WERI-Rb-1 (cell line): Measurements from ENCODE around the gene TMEM163.

Source experiments
- DNase-seq: peaks from one replicate; pipeline ENCODE4 v3.0.0-alpha.2; 2020
- H3K27ac ChIP-seq: fragments of 250-450 bp; sonication (Bioruptor Pico); 2 replicates; pipeline ENCODE4 v1.5.1; 2020; ENCODE audit warnings: mild to moderate bottlenecking, moderate library complexity
- H3K27me3 ChIP-seq: fragments of 250-450 bp; sonication (Bioruptor Pico); 2 replicates; pipeline ENCODE4 v1.5.1; 2021; ENCODE audit warnings: mild to moderate bottlenecking, low read depth, moderate library complexity; ENCODE audit not compliant: insufficient read depth, severe bottlenecking
- H3K36me3 ChIP-seq: fragments of 250-450 bp; sonication (Bioruptor Pico); 2 replicates; pipeline ENCODE4 v1.5.1; 2020; ENCODE audit warnings: mild to moderate bottlenecking, moderate library complexity
- H3K4me3 ChIP-seq: 2 replicates; pipeline ENCODE4 v1.5.1; 2011; ENCODE audit warnings: low read depth, mild to moderate bottlenecking, control low read depth, low read length
- H3K9me3 ChIP-seq: fragments of 250-450 bp; sonication (Bioruptor Pico); 2 replicates; pipeline ENCODE4 v1.5.1; 2021; ENCODE audit warnings: mild to moderate bottlenecking, moderate library complexity; ENCODE audit not compliant: severe bottlenecking
- TF ChIP-seq, protein P1 (sequence below): IDR thresholded peaks from 2 replicates; pipeline ENCODE4 v1.5.1; 2011; ENCODE audit warnings: low read depth, mild to moderate bottlenecking, control low read depth, inconsistent platforms, low read length

TMEM163 gene

DNA sequence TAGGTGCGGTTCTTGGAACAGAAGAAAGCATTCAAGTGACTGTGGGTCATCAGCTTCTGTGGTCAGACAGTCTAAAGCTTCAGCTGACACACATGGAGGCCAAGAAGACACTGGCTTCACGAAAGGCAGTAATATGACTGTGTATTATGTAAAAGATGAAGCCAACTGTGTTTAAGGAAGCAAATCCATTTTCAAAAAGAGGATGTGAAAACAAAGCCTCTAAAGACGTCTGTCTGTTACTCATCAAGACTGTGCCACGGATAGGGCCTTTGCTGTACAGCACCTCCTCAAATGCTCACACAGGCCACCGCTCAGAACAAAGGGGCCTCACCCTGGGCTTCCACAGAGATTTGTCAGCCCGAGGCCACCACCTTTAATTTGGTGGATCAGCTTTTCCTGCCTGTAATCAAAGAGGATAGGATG, 21.1 kb upstream of the TMEM163 start:
- no peak for DNase-seq
- TF ChIP-seq, protein P1, sequence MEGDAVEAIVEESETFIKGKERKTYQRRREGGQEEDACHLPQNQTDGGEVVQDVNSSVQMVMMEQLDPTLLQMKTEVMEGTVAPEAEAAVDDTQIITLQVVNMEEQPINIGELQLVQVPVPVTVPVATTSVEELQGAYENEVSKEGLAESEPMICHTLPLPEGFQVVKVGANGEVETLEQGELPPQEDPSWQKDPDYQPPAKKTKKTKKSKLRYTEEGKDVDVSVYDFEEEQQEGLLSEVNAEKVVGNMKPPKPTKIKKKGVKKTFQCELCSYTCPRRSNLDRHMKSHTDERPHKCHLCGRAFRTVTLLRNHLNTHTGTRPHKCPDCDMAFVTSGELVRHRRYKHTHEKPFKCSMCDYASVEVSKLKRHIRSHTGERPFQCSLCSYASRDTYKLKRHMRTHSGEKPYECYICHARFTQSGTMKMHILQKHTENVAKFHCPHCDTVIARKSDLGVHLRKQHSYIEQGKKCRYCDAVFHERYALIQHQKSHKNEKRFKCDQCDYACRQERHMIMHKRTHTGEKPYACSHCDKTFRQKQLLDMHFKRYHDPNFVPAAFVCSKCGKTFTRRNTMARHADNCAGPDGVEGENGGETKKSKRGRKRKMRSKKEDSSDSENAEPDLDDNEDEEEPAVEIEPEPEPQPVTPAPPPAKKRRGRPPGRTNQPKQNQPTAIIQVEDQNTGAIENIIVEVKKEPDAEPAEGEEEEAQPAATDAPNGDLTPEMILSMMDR: no peak
- no peak overlapping the region for H3K27ac ChIP-seq
- peaks cover 44% of the 10 kb centered on the region for H3K27me3 ChIP-seq
- H3K4me3 ChIP-seq: no peak overlapping the region
- H3K36me3 ChIP-seq: no peaks in the 10 kb centered on the region
- no peaks in the 10 kb centered on the region for H3K9me3 ChIP-seq

DNA sequence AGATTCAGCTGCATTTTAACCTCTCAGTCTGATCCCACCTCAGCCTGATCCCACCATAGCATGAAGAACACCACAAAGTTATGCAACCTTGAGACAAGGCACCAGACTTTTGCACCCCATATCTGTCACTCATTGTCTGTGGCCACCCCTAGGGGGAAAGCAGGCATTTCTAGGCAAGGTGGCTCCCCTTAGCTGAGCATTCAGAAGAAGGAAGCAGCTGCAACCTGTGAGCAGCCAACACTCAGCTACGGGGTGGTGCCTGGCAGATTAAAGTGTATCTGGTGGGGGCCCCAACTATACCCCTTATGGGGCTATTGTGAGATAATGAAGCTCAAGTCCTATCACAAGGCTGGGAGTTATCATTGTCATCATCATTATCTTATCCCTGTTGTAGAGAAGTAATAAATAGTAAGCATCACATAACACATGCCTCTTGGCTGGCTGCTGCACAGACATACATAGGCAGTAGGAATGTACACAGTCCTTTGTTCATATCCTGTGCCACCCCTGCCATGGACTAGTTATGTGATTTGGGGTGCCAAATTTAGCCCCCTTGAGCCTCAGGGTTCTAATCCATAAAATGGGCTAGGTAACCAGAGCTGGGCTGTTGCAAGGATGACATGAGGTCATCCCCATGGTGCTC, 20.6 kb upstream of the TMEM163 start:
- DNase-seq: no peak
- no peak overlapping the region for H3K27ac ChIP-seq
- H3K4me3 ChIP-seq: no peak overlapping the region
- no peaks in the 10 kb centered on the region for H3K9me3 ChIP-seq
- no peaks in the 10 kb centered on the region for H3K36me3 ChIP-seq
- peaks cover 44% of the 10 kb centered on the region for H3K27me3 ChIP-seq
- TF ChIP-seq, protein P1: no peak

DNA sequence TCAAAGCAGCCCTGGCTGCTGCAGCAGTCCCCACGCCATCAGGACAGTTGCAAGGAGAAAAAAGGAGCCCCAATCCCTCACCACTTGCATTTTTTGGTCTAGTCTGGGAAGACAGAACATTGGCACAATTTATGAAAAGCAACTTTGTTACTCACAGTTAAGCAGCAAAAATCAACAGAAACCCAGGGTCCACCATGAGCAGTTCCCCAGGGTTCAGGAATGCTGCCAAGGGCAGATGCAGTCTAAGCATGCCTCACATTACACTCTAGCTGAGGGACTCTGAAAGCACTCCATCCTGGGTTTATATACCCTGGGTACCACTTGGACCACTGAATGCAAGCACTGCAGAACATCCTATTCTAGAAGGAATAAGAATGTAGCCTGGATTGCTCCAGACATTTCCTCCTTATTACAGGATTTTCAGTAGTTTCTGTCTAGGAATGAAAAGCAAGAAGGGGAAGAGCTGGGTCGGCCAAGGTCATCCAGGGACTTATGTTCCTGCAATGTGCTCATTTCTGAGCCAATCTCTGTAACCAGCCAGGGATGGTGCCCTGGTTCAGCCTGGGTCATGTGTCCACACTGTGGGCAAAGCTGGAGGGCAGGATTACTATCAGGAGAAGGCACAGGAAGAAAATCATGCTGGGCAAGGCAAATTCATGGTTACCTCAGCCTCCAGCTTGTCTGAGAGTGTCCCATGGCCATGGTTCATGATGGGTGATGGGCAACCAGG, 19.5 kb upstream of the TMEM163 start:
- Histone ChIP-seq H3K9me3 (no peaks in the 10 kb centered on the region), H3K27me3 (peaks cover 49% of the 10 kb centered on the region), H3K27ac (no peak overlapping the region), H3K4me3 (no peak overlapping the region), H3K36me3 (no peaks in the 10 kb centered on the region)
- DNase-seq: no peak
- TF ChIP-seq, protein P1: no peak

DNA sequence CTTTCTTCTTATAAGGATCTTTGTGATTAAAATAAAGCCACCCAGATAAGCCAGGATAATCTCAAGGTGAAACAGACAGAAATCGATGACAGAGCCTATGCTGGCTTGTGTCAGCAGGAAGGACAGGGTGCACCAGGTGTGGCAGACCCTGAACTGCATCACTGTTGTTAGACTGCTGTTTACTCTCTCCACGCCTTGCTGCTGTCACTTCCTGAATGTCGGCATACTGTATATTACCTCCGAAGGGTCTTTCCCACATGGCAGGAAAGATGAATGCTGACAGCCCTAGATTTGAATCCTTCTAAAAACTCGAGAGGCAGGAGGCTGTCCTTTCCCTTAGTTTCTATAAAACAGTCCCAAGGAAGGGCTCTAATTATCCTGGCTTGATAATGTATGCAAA, 18.9 kb upstream of the TMEM163 start:
- Histone ChIP-seq H3K4me3 (no peak overlapping the region), H3K27ac (no peak overlapping the region)

DNA sequence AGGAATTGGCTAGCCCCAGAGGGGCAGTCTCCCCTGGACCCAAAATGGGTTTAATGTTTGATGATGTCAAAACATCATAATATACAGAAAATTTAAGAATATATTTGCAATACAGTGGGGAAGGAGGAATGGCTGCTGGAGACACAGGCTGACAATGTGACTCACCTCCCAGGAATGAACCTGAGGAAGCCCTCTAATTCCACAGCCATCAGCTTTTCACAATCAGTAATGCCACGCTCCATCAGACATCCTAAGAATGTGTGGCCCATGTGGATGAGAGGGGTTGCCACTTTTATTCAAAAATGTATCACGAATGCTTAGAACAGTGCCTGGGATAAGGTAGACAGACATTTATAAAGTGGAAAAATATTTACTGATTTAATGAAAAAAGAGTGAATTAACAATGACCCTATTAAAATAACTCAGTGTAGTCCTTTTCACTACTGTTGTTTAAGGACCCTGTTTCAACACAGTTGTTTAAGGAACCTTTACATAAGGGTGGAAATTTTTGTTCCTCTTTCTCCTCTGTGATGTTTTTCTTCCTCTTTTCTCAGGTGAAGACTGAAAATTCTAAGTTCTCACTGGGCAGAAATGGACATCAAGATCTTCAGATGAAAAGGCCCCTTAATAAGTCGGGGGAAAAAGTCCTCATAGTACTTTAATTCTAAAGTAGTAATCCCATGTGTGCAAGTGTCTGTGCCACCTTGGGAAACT, 17.5 kb upstream of the TMEM163 start:
- Histone ChIP-seq H3K36me3 (no peaks in the 10 kb centered on the region), H3K27ac (no peak overlapping the region), H3K27me3 (peaks cover 56% of the 10 kb centered on the region), H3K4me3 (no peak overlapping the region), H3K9me3 (no peaks in the 10 kb centered on the region)
- TF ChIP-seq, protein P1: no peak
- no peak for DNase-seq

More for the DNA sequence above, 18.9 kb upstream of the TMEM163 start:
- no peaks in the 10 kb centered on the region for H3K36me3 ChIP-seq
- peaks cover 55% of the 10 kb centered on the region for H3K27me3 ChIP-seq
- TF ChIP-seq, protein P1: no peak
- no peaks in the 10 kb centered on the region for H3K9me3 ChIP-seq
- peak; percentile 43 for DNase-seq
